Lung (tissue), 12 donors: ENCODE measurements around the gene GUCY1A1. TPM values are rescaled to one million over a fixed set of nuclear protein-coding genes. Genes with fewer than 3 reads are reported as not detected.

Experiments used
- ATAC-seq: fragments of 200-7000 bp; cut with Tn5 transposase; one replicate; pipeline ENCODE4 v1.9.1; 2020; ENCODE audit warnings: moderate number of reproducible peaks; ENCODE audit not compliant: insufficient read depth, low FRiP score
- DNase-seq, 3 donors: peaks; one replicate each; pipeline ENCODE4 v3.0.0-alpha.2; 2013 to 2017
- H3K27ac ChIP-seq, 2 donors: one replicate each; pipeline ENCODE4 v1.5.1; 2013; ENCODE audit warnings: mild to moderate bottlenecking in 2 of 2, moderate library complexity in 2 of 2, control low read depth in 1 of 2, inconsistent platforms in 1 of 2, low read depth in 1 of 2, low read length in 1 of 2
- H3K27me3 ChIP-seq, 3 donors: one replicate each; pipeline ENCODE4 v1.5.1; 2013; ENCODE audit warnings: low read length in 2 of 3; ENCODE audit not compliant: control insufficient read depth in 3 of 3, insufficient read depth in 3 of 3
- H3K36me3 ChIP-seq, 4 donors: one replicate each; pipeline ENCODE4 v1.5.1; 2013; ENCODE audit warnings: low read length in 4 of 4, mild to moderate bottlenecking in 1 of 4, moderate library complexity in 1 of 4; ENCODE audit not compliant: control insufficient read depth in 4 of 4, insufficient read depth in 4 of 4
- H3K4me1 ChIP-seq, 5 donors: one replicate each; pipeline ENCODE4 v1.5.1; 2013; ENCODE audit warnings: low read length in 5 of 5, mild to moderate bottlenecking in 2 of 5, moderate library complexity in 1 of 5; ENCODE audit not compliant: control insufficient read depth in 5 of 5, insufficient read depth in 5 of 5
- H3K4me3 ChIP-seq: one replicate; pipeline ENCODE4 v1.5.1; 2013; ENCODE audit warnings: mild to moderate bottlenecking, control low read depth, moderate library complexity
- H3K9ac ChIP-seq, 2 donors: one replicate each; pipeline ENCODE4 v1.5.1; 2013; ENCODE audit warnings: low read length in 2 of 2, control low read depth in 1 of 2; ENCODE audit not compliant: insufficient read depth in 1 of 2
- H3K9me3 ChIP-seq, 4 donors: one replicate each; pipeline ENCODE4 v1.5.1; 2013; ENCODE audit warnings: low read length in 3 of 4, mild to moderate bottlenecking in 1 of 4, moderate library complexity in 1 of 4; ENCODE audit not compliant: control insufficient read depth in 4 of 4, insufficient read depth in 3 of 4
- WGBS, 2 donors: extraction: QIAGEN DNeasy Blood & Tissue Kit; methylation state at CpG; one replicate each; pipeline ENCODE4 v1.1.7; 2013; 5-methylcytosine and 5-hydroxymethylcytosine counted together
- polyA plus RNA-seq, 2 donors: library from polyadenylated mRNA; stranded (reverse); fragments of 200-250 nt; gene quantifications; one replicate each; pipeline ENCODE4 v1.2.1, GENCODE V29; 2013
- total RNA-seq, 2 donors: library from RNA; depleted of rRNA in 1 of 2; stranded (reverse); fragments of >200 nt in 1 of 2; gene quantifications; one replicate each; pipeline ENCODE4 v1.2.1, GENCODE V29; 2014 to 2021
- TF ChIP-seq, protein P1 (sequence below): IDR thresholded peaks from 2 replicates; pipeline ENCODE4 v1.5.1; 2012; ENCODE audit warnings: mild to moderate bottlenecking; ENCODE audit errors: control extremely low read depth, extremely low read depth
- donor health status: control.
- donor health status: control.
- donor health status: Bipolar disorder and iron deficiency.
- donor health status: healthy.
- donor health status: DM: yes; HTN: yes; CAD: no.

Gene GUCY1A1
- total and polyA plus RNA-seq, 4 donors: 8.0 to 115 (median 28.5) TPM

DNA sequence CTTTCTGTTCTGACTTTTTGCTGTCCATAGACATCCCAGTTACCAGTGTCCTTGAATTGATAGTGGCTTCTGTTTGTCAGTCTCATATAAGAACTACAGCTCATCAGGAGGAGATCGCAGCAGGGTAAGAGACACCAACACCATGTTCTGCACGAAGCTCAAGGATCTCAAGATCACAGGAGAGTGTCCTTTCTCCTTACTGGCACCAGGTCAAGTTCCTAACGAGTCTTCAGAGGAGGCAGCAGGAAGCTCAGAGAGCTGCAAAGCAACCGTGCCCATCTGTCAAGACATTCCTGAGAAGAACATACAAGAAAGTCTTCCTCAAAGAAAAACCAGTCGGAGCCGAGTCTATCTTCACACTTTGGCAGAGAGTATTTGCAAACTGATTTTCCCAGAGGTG is 30.1 kb downstream of the GUCY1A1 start:
- no peaks in the 10 kb centered on the region for H3K27me3 ChIP-seq
- no peak overlapping the region for H3K4me3 ChIP-seq
- 19 to 45% methylated on average over 6 of the region's 6 CpGs for WGBS, 2 donors
- DNase-seq (no peak), ATAC-seq (no peak)
- H3K9ac ChIP-seq: no peak overlapping the region
- TF ChIP-seq, protein P1, sequence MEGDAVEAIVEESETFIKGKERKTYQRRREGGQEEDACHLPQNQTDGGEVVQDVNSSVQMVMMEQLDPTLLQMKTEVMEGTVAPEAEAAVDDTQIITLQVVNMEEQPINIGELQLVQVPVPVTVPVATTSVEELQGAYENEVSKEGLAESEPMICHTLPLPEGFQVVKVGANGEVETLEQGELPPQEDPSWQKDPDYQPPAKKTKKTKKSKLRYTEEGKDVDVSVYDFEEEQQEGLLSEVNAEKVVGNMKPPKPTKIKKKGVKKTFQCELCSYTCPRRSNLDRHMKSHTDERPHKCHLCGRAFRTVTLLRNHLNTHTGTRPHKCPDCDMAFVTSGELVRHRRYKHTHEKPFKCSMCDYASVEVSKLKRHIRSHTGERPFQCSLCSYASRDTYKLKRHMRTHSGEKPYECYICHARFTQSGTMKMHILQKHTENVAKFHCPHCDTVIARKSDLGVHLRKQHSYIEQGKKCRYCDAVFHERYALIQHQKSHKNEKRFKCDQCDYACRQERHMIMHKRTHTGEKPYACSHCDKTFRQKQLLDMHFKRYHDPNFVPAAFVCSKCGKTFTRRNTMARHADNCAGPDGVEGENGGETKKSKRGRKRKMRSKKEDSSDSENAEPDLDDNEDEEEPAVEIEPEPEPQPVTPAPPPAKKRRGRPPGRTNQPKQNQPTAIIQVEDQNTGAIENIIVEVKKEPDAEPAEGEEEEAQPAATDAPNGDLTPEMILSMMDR: no peak
- peak overlapping the region in 1 of 2 donors; percentile 58 for H3K27ac ChIP-seq
- H3K4me1 ChIP-seq: peaks cover 0 to 28% (median 13%) of the 10 kb centered on the region in 5 donors
- H3K9me3 ChIP-seq: peaks cover 0 to 10% (median 0%) of the 10 kb centered on the region in 4 donors
- peaks cover 0 to 29% (median 14%) of the 10 kb centered on the region in 4 donors for H3K36me3 ChIP-seq

DNA sequence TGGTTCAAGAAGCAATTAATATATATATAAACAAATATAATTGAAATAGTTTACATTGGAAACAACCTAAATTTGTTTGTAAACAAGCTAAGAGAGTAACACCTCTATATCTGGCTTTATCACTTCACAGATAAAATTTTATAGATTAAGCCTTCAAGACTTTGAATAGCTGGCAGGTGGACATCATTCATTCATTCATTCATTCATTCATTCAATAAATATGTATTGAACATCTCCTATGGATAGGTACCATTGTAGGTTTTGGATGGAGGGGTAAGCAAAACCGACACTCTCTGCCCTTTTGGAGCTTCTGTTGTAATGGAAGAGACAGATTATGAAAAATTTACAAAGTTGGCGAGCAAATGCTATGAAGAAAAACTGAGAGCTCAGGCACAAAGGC is 35.2 kb downstream of the GUCY1A1 start:
- DNase-seq (no peak), ATAC-seq (no peak)
- TF ChIP-seq, protein P1: no peak
- H3K36me3 ChIP-seq: peaks cover 0 to 39% (median 19%) of the 10 kb centered on the region in 4 donors
- peaks cover 2 to 19% (median 16%) of the 10 kb centered on the region in 5 donors for H3K4me1 ChIP-seq
- no peak overlapping the region for H3K4me3 ChIP-seq
- H3K27ac ChIP-seq: no peak overlapping the region
- H3K9ac ChIP-seq: no peak overlapping the region
- H3K27me3 ChIP-seq: no peaks in the 10 kb centered on the region
- 91% methylated on average over 2 of the region's 2 CpGs for WGBS, 2 donors
- H3K9me3 ChIP-seq: peaks cover 0 to 10% (median 0%) of the 10 kb centered on the region in 4 donors

DNA sequence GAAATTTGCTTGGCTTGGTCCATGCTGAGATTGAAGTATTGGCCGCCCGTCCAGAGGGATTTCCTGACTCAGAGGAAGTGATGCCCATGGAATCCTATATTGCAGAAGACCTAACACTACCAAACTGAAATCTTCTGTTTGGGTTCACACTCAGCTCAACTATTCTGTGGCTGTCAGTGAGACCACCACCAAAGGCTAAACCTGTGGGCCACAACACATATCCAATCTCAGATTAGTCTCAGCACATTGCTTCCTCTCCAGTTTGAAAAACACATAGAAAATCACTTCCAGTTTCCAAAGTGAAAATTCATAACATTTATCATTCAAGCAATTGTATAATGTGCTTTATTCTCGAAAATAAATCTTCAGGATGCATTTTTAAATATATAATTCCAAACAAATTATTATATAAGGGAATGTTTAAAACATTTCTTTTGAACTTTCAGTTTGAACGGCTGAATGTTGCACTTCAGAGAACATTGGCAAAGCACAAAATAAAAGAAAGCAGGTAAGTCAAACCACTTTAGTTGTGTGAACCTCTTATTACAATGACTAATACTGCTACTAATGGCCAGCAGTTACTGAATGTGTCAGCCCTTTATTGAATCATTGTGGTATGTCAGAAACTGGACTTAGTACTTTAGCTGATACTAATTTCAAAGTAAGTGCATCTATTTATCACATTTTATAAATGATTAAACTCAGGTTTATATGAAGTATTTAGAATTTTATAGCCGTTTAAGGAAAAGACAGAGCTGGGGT is 37.0 kb downstream of the GUCY1A1 start:
- 78 to 91% methylated on average over 5 of the region's 5 CpGs for WGBS, 2 donors
- Histone ChIP-seq H3K4me3 (no peak overlapping the region), H3K9me3 (peaks cover 0 to 4% (median 0%) of the 10 kb centered on the region in 4 donors), H3K4me1 (peaks cover 2 to 19% (median 16%) of the 10 kb centered on the region in 5 donors), H3K27ac (peak overlapping the region in 1 of 2 donors; percentile 41), H3K9ac (no peak overlapping the region), H3K27me3 (no peaks in the 10 kb centered on the region), H3K36me3 (peaks cover 0 to 31% (median 13%) of the 10 kb centered on the region in 4 donors)
- TF ChIP-seq, protein P1: no peak
- no peak for ATAC-seq
- DNase-seq: no peak
